NCI-H460 (cell line): Measurements from ENCODE around the gene SKAP1. TPM values are rescaled to one million over a fixed set of nuclear protein-coding genes. Genes with fewer than 3 reads are reported as not detected.

Source experiments
- DNase-seq: peaks from one replicate; pipeline ENCODE4 v3.0.0-alpha.2; 2016; ENCODE audit warnings: low read depth; ENCODE audit errors: extremely low read depth
- total RNA-seq: library from RNA; depleted of rRNA; stranded (reverse); fragments of >200 nt; shearing (Covaris generic); gene quantifications from 2 replicates; pipeline ENCODE4 v1.2.3, GENCODE V29; 2014

Gene SKAP1
- total RNA-seq, 1 experiment from 2014 or later, result 0.20 TPM

DNA sequence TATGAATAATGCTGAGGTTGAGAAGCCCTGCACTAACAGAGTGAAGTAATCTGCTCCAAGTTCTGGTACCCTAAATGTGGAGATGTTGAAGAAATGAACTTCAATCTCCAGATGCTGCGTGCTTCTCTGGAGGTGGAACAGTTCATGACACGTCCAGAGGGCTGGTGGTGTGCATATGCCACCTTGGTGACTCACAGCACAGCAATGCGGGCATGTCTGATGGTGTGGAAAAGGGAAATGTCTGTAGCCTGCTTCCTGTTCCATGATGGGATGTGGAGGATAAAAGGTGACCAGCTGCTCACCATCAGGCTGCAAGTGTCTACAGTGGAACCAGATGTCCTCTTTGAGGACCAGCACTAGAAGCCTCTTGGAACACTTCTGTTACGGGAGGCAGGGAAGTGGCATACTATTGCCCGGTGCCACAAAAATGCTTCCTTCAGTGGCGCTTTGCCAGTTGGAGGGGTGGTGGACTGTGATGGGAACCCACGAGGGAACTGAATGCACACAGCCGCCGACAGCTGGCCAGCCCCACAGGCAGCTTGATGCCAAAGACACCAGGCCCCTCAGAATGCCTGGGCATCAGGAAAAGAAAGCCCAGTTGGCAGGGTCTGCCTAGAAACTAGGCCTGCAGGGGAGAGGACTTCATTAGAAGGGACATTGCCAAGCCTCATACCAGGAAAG, 302.5 kb downstream of the SKAP1 start:
- peak; percentile 13 for DNase-seq

DNA sequence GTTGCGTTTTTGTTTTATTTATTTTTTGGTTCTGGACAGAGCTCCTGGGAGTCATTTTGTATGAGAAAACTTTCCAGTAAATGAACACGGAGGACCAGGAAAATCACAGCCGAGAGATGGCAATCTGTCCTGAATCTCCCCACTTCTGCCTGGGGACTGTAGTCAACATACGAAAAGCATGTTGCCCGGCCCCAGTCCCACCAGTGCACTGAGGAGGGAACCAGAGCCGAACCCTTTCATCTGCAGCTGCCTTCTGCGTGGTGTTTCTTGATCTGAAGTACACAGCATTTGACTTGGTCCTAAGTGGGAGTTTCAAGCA, 303.5 kb downstream of the SKAP1 start:
- DNase-seq, result no peak

DNA sequence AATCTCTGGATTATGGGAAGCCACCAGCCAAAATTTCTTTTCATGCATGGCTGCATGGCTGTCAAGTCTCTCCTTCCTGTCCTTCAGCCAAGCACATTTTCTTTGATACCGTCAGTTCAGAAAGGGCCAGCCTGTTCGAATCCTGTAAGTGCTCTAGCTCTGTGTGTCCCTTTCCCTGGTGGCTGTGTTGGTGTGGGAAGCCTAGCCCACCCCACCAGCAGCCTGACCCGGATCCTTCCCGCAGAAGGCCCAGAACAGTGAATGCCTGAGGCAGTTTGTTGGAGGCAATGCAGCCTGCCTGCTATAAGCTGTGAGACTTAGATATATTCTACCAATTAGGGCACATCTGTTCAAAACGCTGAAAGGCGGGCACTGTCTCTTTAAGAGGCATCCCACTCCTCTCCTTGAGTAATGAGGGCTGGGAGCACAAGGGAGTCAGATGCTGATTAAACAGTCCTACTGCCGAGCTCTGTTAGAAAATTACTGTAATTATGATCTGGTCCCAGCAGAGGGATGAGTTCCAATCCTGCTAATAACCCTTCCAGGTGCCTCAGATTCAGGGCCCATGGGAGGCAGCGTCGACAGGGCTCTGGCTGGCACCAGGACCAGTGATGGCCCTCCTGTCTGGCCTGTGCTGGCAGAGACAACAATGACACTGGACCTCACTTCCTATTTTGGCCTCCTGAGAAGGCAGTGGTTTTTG, 304.0 kb downstream of the SKAP1 start:
- no peak for DNase-seq

DNA sequence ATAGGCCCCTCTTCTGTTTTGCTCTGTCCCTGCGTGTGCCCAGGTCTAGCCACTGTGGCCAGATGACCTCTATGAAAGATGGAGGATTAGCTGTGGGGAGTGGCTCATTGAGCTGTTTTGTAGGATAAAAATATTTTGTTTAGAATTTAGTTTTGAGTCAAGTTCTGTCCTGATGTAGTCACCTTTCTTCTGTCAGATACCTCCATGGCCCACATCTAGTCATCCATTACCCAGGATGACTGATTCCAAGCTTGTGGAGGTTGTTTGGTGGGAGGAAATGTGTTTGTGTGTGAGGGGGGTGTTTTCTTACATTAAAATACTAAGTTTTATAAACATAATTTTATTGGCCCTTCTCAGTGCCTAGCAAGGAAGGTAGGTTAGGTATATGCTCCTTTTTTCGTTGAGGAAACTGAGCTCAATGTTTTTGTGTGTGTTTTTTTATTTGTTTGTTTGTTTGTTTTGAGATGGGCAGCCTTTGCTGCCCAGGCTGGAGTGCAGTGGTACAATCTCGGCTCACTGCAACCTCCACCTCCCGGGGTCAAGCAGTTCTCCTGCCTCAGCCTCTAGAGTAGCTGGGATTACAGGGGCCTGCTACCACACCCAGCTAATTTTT, 306.1 kb downstream of the SKAP1 start:
- no peak for DNase-seq

DNA sequence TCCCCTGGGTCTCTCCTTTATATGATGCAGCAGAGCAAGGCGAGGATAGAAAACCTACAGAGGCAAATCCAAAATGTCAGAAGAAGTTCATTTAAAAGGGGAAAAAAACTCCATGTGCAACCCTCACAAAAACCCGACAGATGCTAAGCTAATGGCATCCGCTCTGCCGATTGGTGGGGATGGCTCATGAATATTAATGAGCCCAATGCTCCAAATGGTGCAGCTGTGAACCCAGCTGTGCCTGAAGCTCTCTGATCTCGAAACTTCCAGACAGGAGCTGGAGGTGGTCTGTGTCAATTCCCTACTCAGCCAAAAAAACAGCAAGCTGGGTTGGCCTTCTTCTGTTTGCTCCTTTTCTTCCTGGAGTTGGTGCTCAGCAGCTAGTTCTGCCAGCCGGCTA, 306.9 kb downstream of the SKAP1 start:
- no peak for DNase-seq

DNA sequence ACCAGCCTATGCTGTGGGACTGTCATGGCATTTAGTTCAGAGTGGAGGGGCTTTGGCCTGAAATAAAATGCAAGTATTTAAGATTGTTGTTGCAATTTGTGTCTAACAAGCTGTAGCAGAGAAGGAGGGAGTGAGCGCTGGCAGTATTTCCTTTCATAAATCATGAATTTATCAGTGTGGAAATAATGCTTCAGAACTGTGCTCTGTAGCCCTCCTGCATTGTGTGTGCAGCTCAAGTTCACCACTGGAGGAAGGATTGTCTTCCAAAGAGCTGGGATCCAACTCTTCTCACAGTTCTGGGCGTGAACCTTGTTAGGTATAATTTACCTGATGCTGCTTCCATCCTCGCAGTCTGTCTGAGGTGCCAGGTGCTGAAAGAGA, 307.4 kb downstream of the SKAP1 start:
- no peak for DNase-seq

DNA sequence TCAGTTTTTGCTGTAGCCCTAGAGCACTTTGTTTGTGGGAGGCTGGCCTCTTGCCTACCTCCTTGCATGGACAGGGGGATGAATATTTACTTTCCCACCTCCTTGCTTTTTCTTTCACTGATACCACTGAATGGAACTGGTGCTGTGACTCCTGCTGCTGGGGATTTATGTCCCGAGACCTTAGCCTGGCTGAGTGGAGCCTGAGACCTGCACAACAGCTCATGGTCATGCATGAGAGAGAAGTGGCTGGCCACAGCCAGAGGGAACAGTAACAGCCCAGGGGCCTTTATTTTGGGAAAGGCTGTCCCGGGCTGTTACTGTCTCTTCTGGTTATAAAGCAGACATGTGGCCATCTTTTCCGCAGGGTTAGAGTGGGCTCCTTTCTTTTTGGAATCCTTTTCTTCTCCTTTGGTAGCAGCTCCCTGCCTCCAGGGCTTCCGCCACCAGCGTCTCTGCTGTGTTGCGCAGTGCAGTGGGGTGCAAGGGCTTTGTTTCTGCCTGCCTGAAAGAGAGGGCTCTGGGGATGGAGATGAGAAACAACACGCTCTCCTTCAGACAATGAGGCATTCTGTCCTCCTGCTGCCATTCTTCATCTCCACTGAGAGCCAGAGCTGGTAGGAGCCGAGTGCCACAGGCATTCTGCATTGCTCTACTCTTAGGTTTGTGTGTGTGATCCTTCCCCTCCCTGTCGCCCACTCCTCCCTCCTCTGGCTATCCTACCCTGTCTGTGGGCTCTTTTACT, 307.9 kb downstream of the SKAP1 start:
- no peak for DNase-seq

DNA sequence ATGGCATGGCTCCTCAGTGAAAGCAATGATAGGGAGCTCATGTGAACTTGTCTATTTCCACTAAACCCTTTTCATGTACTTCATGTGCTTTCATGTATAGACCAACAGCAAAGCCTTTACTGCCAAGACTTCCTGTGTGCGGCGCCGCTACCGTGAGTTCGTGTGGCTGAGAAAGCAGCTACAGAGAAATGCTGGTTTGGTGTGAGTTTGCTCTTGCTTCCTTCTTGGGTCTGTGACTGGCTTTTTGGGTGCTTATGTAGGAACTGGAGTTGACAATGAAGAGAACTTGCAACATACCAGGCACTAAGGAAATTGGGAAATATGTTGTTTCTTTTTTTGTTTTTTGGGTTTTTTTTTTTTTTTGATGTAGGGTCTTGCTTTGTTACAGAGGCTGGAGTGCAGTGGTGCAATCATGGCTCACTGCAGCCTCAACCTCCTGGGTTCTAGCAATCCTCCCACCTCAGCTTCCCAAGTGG, 316.8 kb downstream of the SKAP1 start:
- no peak for DNase-seq

DNA sequence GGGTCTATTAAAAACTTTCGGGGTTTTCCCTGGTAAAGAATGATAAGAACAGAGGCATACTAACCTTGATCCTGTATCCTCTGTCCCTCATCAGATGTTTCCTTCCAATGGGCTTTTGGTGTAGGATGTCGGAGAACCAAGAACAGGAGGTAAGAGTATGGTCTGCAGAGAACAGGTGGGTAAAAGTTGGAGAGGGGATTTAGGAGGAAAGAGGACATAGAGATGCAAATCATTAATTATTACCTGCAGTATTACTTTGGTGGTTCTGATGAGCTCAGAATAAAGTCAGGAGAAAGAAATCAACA, 318.1 kb downstream of the SKAP1 start:
- no peak for DNase-seq

DNA sequence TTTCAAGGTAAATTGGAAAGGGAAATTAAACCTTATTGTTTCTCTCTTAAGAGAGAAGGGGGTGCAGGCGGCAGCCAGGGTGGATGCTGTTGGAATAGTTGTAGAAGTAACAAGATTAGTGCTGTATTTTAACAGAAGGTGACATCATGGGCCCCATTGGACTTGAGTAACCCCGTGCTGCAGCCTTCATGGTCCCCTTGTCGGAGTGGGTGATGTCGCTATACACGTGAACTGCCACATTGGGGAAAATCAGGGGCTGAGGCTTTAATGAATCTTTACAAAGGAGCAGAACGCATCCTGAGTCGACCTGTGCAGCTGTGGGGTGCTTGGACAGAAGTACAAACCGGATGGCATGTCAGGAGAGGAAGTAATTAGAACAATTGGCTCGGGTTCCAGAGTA, 319.3 kb downstream of the SKAP1 start:
- DNase-seq, result no peak

DNA sequence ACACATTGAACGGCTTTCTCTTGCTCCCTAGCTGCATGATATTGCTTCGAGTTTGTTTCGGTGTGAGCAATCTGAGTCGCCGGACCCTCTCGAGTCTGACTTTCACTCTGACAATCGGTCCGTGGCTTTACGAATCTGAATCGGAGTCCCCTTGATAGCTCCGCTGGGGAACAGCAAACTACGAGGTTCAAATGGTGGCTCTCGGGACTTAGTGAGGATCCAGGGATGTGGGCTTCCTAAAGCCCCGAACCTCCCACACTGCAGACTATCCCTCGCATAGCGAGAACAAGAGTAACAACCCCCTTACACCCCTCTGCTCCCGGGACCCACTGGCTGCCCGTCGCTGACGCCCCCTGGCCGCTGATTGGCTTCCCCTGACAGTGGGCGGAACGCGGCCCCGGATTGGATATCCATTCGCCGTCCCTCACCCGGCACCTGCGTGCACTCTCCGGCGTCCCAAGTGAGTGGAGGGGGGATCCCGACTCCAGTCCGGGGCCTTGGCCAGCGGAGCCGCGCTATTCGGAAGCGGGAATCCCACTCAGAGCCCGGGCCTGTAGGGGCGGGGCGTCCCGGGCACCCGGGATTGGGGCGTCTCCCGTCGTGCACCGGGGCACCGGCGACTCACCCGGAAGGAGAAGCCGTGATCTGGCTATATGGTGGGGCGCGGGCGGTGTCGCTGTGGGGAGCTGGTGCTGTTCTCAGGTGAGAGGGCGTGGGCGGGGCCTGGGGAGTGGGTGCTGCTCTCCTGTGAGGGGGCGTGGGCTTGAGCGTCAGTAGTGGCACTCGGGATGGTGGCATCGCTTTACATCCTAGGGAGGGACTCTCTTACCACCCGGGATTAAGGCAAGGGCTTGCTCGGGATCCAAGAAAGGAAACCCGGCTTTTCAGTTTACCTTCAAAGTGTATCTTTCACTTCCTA, 322.6 kb downstream of the SKAP1 start, which contains the start of gene SNX11:
TSS of gene SNX11 (plus strand) at position 630 of the 919 bp plus-strand sequence. CDS start 4,278 bp downstream, outside the sequence.
- peak; percentile 73 for DNase-seq

DNA sequence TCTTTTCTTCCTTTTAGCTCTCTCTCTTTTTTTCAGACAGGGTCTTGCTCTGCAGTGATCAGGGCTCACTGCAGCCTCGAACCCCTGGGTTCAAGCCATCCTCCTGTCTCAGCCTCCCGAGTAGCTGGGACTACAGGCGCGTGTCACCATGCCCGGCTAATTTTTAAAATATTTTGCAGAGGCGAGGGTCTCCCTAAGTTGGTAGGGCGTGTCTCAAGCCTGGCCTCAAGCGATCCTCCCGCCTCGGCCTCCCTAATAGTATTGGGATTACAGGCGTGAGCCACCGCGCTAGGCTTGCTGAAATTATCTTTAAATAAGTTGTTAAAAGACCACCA, 323.2 kb downstream of the SKAP1 start:
- DNase-seq, result no peak

DNA sequence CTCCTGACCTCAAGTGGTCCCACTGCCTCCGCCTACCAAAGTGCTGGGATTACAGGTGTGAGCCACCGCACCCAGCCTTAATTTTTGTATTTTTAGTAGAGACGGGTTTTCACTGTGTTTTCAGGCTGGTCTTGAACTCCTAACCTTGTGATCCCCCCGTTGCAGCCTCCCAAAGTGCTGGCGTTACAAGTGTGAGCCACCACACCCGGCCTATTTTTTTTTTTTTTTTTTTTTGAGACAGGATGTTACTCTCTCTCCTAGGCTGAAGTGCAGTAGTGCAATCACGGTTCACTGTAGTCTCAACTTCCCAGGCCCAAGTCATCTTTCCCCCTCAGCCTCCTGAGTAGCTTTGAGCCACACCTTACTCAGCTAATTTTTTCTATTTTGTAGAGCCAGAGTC, 325.6 kb downstream of the SKAP1 start:
- DNase-seq, result no peak

DNA sequence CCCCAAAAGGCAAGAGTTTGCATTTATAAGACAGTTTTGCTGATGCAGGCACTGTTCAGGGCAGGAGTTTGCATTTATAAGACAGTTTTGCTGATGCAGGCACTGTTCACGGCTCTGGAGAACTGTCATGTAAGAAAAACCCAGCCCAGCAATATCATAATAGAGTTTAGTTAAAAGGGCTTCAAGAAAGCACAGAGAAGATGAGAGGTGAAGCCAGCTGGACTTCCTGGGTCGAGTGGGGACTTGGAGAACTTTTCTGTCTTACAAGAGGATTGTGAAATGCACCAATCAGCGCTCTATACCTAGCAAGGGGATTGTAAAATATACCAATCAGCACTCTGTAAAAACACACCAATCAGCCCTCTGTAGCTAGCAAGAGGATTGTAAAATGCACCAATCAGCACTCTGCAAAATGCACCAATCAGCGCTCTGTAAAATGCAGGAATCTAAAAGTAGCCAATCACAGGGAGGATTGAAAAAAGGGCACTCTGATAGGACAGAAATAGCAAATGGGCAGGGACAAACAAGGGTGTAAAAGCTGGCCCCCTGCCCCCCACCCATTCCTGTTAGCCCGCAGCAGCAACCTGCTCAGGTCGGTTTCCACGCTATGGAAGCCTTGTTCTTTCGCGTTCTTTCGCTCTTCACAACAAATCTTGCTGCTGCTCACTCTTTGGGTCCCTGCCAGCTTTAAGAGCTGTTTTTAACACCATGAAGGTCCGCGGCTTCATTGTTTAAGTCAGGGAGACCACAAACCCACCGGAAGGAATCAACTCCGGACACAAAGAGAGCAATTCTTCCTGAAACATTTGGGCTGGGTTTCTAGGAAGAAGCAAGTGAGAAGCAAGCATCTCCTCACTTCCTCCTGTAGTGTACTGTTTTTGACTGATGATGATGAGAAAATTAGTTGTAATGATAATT, 327.0 kb downstream of the SKAP1 start:
- no peak for DNase-seq

DNA sequence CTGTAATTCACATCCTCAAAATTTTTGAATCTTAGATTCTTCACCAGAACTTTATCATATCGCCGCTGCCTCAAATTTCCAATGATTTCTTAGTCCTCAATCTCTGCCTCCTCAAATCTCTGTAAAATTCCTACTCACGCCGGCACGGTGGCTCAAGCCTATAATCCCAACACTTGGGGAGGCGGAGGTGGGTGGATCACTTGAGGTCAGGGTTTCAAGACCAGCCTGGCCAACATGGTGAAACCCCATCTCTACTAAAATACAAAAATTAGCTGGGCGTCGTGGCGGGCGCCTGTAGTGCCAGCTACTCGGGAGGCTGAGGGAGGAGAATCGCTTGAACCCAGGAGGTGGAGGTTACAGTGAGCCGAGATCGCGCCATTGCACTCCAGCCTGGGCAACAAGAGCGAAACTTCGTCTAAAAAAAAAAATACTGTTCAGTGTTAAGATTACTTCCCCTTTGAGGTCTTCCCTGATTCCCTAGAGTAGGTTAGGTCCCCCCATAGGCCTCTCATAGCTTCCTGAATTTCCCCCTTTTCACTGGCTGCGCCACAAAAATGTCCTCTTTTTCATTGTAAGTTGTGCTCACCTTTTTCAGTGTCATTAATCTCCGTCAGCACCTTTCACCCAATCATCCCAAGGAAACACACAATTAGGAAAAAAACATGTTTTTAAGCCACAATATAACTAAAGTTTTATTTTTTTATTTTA, 327.8 kb downstream of the SKAP1 start:
- DNase-seq, result no peak

DNA sequence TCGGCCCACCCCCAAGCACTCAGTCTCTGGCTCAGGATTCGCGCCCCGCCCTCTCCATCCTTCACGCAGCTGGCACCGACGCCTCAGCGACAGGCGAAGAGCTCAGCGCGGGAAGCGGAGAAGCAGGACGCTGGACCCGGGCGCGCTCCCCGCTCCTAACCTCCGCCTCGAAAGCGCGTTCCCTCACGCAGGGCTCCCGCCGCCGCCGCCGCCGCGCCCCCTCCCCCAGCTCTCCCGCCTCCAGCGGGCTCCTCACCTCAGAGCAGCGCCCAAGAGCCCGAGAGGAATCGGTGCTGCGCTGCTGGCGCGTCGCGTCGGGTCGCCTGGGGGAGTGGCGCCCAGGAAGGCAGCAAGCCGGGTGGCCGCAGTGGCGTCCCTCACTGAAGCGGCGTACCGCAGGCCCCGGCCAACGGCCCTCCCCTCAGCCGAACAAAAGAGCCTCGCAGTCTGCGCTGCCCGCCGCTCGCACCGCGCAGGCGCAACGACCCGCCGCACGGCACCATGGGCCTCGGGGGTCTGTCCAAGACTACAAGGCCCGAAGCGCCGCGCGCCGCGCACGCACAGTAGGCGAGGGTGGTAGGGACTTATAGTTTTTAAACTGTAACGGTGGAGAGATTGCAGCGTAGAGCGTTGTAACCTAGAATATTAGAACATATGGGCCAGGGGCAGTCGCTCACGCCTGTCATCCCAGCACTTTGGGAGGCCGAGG, 328.8 kb downstream of the SKAP1 start, which contains the start of gene CBX1:
TSS of gene CBX1 (minus strand) at position 467 of the 709 bp plus-strand sequence. CDS start 24,474 bp downstream, outside the sequence.
- peak; percentile 90 for DNase-seq

DNA sequence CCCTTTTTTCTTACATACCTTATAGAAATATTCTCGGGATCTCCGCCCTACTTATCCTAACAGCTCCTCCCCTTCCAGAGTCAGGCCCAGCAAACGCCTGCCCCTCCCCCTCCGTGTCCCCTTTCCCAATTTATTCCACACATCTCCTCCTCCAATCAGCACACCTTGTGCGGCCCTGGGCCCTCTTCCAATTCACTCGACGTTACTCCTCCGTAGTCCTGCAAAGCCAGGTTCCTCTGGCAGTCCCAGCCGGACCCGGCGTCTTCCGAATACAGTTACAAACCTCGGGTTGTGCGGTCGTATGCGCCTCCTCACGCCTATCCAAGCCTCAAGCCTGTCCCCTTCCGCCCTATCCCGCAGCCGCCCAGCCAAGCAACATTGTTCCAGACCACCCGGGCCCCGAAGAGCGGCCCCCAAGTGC, 329.4 kb downstream of the SKAP1 start:
- peak; percentile 29 for DNase-seq

DNA sequence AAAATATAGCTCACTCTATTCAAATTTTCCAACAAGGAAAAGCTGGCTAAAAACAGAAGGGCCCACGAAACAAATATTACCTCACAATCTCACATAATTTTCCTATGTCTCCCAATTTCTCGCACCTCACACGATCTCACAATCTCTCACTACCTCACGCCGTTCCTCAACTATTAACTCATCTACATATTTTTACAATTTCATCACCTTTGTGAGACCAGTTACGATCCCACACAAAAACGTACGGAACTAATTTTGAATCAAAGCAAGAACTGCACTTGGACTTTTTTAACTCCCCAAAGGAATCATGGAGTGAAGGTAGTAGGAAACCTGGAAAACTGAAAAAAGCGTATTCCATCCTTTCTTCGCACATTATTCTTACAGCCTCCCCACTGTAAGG, 329.9 kb downstream of the SKAP1 start:
- DNase-seq, result no peak
